Esophagus squamous epithelium (tissue), 5 donors: ENCODE results near the gene EHD2. TPM values are rescaled to one million over a fixed set of nuclear protein-coding genes. Genes with fewer than 3 reads are reported as not detected.
A peak's percentile ranks its signal among the peaks of the same experiment; 100 is the strongest.
"Not testable (repeated sequence)": the region's sequence is repeated elsewhere in the genome, so short reads cannot be mapped to it uniquely, and the experiment has no call there.

ENCODE experiments used
- DNase-seq: peaks from one replicate; lab custom pipeline; 2025; lab: John Stamatoyannopoulos, UW
- H3K27ac ChIP-seq, 4 donors: fragments of 200-600 bp; sonication (generic); one replicate each; pipeline ENCODE4 v1.5.1; 2016 to 2019; ENCODE audit warnings: mild to moderate bottlenecking in 1 of 4
- H3K27me3 ChIP-seq, 4 donors: fragments of 200-600 bp; sonication (generic); 1 replicate in 3 of 4; 2 replicates in 1 of 4; pipeline versions ENCODE4 v1.5.1 to v1.6.0; 2017 to 2021; ENCODE audit warnings: antibody characterized with exemption in 1 of 4
- H3K36me3 ChIP-seq, 3 donors: fragments of 200-600 bp; sonication (generic); one replicate each; pipeline ENCODE4 v1.5.1; 2016 to 2019
- H3K4me1 ChIP-seq, 3 donors: fragments of 200-600 bp; sonication (generic); one replicate each; pipeline ENCODE4 v1.5.1; 2017 to 2019
- H3K4me3 ChIP-seq, 4 donors: fragments of 200-600 bp; sonication (generic); 1 replicate in 3 of 4; 2 replicates in 1 of 4; pipeline ENCODE4 v1.5.1; 2016 to 2019; ENCODE audit warnings: mild to moderate bottlenecking in 2 of 4, moderate library complexity in 1 of 4
- H3K9me3 ChIP-seq, 3 donors: fragments of 200-600 bp; sonication (generic); one replicate each; pipeline ENCODE4 v1.5.1; 2016 to 2019
- CTCF ChIP-seq, 6 experiments: fragments of 450-650 bp in 4 of 6; fragments of 200-600 bp in 2 of 6; sonication (generic) in 2 of 6; IDR thresholded peaks; one replicate each; pipeline ENCODE4 v1.5.1; 2016 to 2019; ENCODE audit warnings: antibody characterized with exemption in 6 of 6, mild to moderate bottlenecking in 4 of 6, moderate library complexity in 4 of 6
- POLR2A ChIP-seq, 4 donors: fragments of 450-650 bp; IDR thresholded peaks; one replicate each; pipeline ENCODE4 v1.6.1; 2017; ENCODE audit warnings: antibody characterized with exemption in 4 of 4, mild to moderate bottlenecking in 4 of 4, moderate library complexity in 3 of 4
- WGBS, 2 donors: methylation state at CpG; one replicate each; pipeline ENCODE4 v1.1.5; 2018; 5-methylcytosine and 5-hydroxymethylcytosine counted together
- intact Hi-C: fragments of 100-400 bp; cut with DNase I; formaldehyde crosslinking; loops from one replicate; pipeline ENCODE4 v1.15.0; 2022
- total RNA-seq, 4 donors: library from RNA; depleted of rRNA; stranded (reverse); fragments of >200 nt; gene quantifications; one replicate each; pipeline ENCODE4 v1.1.0, GENCODE V29; 2016
- donor health status: DM: yes; HTN: yes; CAD: no.

EHD2 gene
- total RNA-seq, 4 donors from 2014 or later = 34.8 to 50.7 (median 39.2) TPM

DNA sequence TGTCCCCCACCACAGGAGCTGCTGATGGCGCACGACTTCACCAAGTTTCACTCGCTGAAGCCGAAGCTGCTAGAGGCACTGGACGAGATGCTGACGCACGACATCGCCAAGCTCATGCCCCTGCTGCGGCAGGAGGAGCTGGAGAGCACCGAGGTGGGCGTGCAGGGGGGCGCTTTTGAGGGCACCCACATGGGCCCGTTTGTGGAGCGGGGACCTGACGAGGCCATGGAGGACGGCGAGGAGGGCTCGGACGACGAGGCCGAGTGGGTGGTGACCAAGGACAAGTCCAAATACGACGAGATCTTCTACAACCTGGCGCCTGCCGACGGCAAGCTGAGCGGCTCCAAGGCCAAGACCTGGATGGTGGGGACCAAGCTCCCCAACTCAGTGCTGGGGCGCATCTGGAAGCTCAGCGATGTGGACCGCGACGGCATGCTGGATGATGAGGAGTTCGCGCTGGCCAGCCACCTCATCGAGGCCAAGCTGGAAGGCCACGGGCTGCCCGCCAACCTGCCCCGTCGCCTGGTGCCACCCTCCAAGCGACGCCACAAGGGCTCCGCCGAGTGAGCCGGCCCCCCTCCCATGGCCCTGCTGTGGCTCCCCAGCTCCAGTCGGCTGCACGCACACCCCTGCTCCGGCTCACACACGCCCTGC is 27.8 kb downstream of the EHD2 start:
- H3K36me3 ChIP-seq = peaks cover 0 to 61% (median 15%) of the 10 kb centered on the region in 3 donors
- no peak overlapping the region for H3K4me3 ChIP-seq
- whole genome bisulfite sequencing, 2 donors = 87 to 90% methylated on average over 32 to 44 of the region's 48 CpGs
- H3K27ac ChIP-seq = peak overlapping the region in 2 of 4 donors; percentile 93 to 98
- DNase-seq = no peak
- no peak for TF ChIP-seq POLR2A (IDR thresholded peaks at IDR 0.05)
- no peak for TF ChIP-seq CTCF (IDR thresholded peaks at IDR 0.05)
- intact Hi-C loops = no loop called here
- no peaks in the 10 kb centered on the region for H3K9me3 ChIP-seq
- H3K4me1 ChIP-seq = peaks cover 18 to 39% (median 23%) of the 10 kb centered on the region in 3 donors
- H3K27me3 ChIP-seq = no peaks in the 10 kb centered on the region

- intact Hi-C loops = no loop called here
- H3K27me3 ChIP-seq = no peaks in the 10 kb centered on the region
- TF ChIP-seq POLR2A (IDR thresholded peaks at IDR 0.05) (no peak), CTCF (IDR thresholded peaks at IDR 0.05) (no peak)
- H3K4me1 ChIP-seq = peaks cover 25 to 45% (median 29%) of the 10 kb centered on the region in 3 donors
- peaks cover 0 to 56% (median 15%) of the 10 kb centered on the region in 3 donors for H3K36me3 ChIP-seq
- H3K27ac ChIP-seq = peak overlapping the region; percentile 93 to 99 (median 96)
- 69% methylated on average over 15 of the region's 15 CpGs for WGBS, 2 donors
- no peak overlapping the region for H3K4me3 ChIP-seq
- DNase-seq = no peak
- no peaks in the 10 kb centered on the region for H3K9me3 ChIP-seq
Observed at GRCh38 chr19:47741544-47742140, 28.4 kb downstream of the EHD2 start.

DNA sequence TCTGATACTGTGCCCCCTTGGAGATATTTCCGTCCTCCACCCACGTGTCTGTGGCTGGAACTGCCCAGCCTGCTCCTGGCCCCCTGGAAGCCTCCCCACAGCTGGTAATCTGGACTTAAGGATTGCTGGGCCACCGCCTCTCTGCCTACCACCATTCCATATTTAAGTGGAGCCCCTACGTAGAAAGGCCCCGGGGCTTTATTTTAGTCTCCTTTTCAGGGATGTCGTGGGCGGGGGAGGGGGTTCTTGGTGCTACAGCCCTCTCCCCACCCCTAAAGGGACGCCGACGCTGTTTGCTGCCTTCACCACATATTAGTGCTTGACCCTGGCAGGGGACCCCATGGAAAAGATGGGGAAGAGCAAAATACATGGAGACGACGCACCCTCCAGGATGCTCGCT is 29.4 kb downstream of the EHD2 start:
- intact Hi-C loops = no loop called here
- Histone ChIP-seq H3K9me3 (no peaks in the 10 kb centered on the region), H3K36me3 (peaks cover 0 to 56% (median 15%) of the 10 kb centered on the region in 3 donors), H3K27ac (peak overlapping the region; percentile 93 to 99 (median 96)), H3K4me3 (peak overlapping the region; percentile 13 to 65 (median 46)), H3K27me3 (no peaks in the 10 kb centered on the region), H3K4me1 (peaks cover 34 to 55% (median 39%) of the 10 kb centered on the region in 3 donors)
- TF ChIP-seq POLR2A (IDR thresholded peaks at IDR 0.05) (no peak), CTCF (IDR thresholded peaks at IDR 0.05) (no peak)
- no peak for DNase-seq
- WGBS, 2 donors = 32 to 40% methylated on average over 2 to 4 of the region's 13 CpGs

DNA sequence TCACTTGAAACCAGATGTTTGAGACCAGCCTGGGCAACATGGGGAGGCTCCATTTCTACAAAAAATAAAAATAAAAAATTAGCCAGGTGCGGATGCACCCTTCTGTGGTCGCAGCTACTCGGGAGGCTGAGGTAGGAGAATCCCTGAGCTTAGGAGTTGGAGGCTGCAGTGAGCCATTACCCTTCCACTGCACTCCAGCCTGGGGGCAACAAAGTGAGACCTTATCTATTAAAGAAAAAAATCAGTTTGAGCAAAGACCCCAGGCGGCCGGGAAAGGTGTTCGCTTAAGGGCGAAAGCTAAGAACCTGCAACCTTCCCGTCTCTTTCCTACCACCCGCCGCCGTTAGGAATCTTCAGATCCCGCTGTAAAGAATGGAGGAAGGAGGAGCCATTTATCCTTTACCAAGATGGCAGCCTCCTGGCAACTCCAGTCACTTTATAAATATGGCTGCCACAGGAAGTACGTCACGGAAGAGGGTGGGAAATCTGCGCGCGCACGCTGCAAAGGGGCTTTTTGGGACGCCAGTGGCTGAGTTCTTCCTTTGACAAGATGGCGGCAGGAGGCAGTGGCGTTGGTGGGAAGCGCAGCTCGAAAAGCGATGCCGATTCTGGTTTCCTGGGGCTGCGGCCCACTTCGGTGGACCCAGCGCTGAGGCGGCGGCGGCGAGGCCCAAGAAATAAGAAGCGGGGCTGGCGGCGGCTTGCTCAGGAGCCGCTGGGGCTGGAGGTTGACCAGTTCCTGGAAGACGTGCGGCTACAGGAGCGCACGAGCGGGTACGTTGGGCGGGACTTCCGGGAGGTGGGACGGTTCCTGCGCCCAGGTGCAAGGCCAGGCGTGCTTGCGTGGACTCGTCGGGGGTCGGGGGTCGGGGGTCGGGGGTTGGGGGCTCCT is 32.0 kb downstream of the EHD2 start, which contains the start of gene NOP53:
Gene NOP53 (plus strand): TSS at position 537 of the 892 bp plus-strand sequence. CDS start 14 bp downstream, at position 551.
- Histone ChIP-seq H3K27me3 (no peaks in the 10 kb centered on the region), H3K9me3 (no peaks in the 10 kb centered on the region), H3K27ac (peak within 1 kb of the TSS; percentile 93 to 99 (median 96)), H3K36me3 (peaks cover 10 to 56% (median 22%) of the 10 kb centered on the region in 3 donors), H3K4me3 (peak within 1 kb of the TSS; percentile 66 to 95 (median 86)), H3K4me1 (peaks cover 34 to 81% (median 52%) of the 10 kb centered on the region in 3 donors)
- peak in 2 of 6 experiments; percentile 19 to 49 for TF ChIP-seq CTCF (IDR thresholded peaks at IDR 0.05)
- TF ChIP-seq POLR2A (IDR thresholded peaks at IDR 0.05) = peak in 3 of 4 donors; percentile 10 to 89 (median 76)
- WGBS, 2 donors = 3 to 19% methylated on average over 9 to 43 of the region's 53 CpGs
- intact Hi-C loops = no loop called here
- peak; percentile 84 for DNase-seq

- intact Hi-C loops = not testable (repeated sequence)
- H3K27ac ChIP-seq = peak overlapping the region; percentile 93 to 99 (median 96)
Observed at GRCh38 chr19:47746129-47746528, 32.9 kb downstream of the EHD2 start.

More at GRCh38 chr19:47746129-47746528, 32.9 kb downstream of the EHD2 start:
- H3K4me1 ChIP-seq = peaks cover 34 to 81% (median 52%) of the 10 kb centered on the region in 3 donors
- H3K4me3 ChIP-seq = peak overlapping the region; percentile 66 to 95 (median 86)
- not testable (repeated sequence) for DNase-seq, H3K27me3 ChIP-seq, H3K9me3 ChIP-seq
- H3K36me3 ChIP-seq = peaks cover 19 to 56% (median 27%) of the 10 kb centered on the region in 3 donors
- 42 to 61% methylated on average over 16 to 17 of the region's 17 CpGs for WGBS, 2 donors
